ENCODE results near the gene GUCA2B.

The GUCA2B gene

DNA sequence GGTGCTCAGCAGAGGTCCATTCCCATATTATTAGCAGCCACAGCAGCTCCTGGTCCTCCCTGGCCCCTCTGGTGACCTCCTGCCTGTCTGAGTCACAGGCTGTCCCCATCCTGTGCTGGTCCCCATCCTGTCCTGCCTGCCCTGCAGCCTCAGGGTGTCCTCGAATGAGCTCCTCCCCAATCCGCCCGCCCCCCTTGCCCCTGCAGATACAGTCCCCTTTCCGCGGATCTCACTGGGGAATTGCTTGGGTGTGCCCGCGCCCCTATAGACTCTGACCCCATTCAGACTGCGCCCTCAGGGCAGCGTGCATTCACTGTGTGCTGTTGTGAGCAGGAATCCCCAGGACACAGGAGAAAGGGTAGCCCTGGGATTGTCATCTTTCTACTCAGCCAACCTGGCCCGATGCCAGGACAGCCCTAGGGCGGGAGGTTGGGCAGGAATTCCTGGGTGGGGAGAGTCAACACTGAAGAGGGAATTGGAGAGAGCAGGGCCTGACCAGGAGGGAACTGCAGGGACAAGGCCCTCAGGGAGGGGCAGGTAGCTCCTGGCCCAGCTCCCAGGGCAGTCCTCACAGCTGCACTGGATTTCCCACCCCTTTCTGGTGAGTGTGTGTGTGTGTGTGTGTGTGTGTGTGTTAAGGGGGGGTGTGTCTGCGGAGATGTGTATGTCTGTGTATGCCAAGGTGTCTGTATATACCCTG lies 12.5 kb downstream of the GUCA2B start:
- no peak overlapping the region for H3K27ac ChIP-seq (ENCODE audit: insufficient read depth in 1 of 2, low read depth in 1 of 2, low read length in 2 of 2, poor library complexity in 1 of 2, severe bottlenecking in 2 of 2)

DNA sequence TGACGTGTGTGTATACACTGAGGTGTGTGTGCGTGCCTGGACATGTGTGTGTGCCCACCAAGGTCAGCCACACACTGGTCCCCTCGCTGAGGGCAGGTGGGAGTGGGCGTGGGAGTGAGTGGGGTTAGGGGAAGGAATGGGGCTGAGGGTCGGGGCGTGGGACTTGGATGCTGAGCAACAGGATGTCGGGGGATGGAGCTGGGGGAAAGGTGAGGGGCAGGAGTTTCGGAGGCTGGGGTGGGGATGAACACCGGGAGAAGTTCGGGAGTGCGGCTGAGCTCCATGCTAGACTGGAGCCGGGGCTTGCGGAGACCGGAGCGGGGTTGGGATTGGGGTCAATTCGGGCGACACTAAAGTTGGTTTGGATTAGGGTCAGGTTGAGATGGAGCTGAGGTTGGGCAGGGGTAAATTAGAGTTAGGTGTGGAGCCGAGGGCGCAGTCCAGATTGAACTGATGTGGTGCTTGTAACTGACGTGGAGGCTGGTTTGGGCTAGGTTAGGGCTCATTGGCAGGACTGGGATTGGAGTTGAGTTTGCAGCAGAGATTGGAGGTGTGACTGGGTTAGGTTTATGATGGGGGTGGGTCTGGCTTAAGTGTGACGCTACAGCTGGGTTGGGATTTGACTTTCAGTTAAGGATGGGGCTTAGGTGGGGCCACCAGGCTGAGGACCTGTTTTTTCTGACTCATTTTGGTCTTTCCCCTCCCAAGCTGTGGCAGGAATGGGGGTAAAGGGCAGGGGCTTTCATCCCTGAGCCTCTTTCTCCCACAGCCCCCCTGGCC lies 14.6 kb downstream of the GUCA2B start:
- Histone ChIP-seq H3K4me3 (ENCODE audit: control insufficient read depth in 1 of 7, extremely low read depth in 1 of 7, insufficient read depth in 4 of 7, low read depth in 2 of 7, low read length in 6 of 7) (no peak overlapping the region), H3K9me3 (ENCODE audit: control extremely low read depth in 1 of 5, control insufficient read depth in 4 of 5, insufficient read depth in 2 of 5, low read depth in 1 of 5, low read length in 4 of 5) (no peaks in the 10 kb centered on the region), H3K27ac (ENCODE audit: insufficient read depth in 1 of 2, low read depth in 1 of 2, low read length in 2 of 2, poor library complexity in 1 of 2, severe bottlenecking in 2 of 2) (no peak overlapping the region), H3K36me3 (ENCODE audit: control insufficient read depth in 4 of 4, insufficient read depth in 4 of 4, low read length in 3 of 4) (no peaks in the 10 kb centered on the region), H3K4me1 (ENCODE audit: control extremely low read depth in 1 of 4, control insufficient read depth in 4 of 4, insufficient read depth in 4 of 4, low read length in 3 of 4) (peaks cover 0 to 6% (median 2%) of the 10 kb centered on the region in 4 experiments), H3K27me3 (replicated peaks in 2 of 5; ENCODE audit: control insufficient read depth in 4 of 5, insufficient read depth in 5 of 5, low read length in 4 of 5) (no peaks in the 10 kb centered on the region)
- no peak for DNase-seq
- ChIA-PET POLR2A (no interaction called here), CTCF (interaction anchor here (1.1 to 1.2 kb wide), 2 partner anchors 9 to 20 kb away, joined by 3 read pairs; no protein-coding TSS in a partner anchor)
- whole genome bisulfite sequencing (ENCODE audit: insufficient coverage), result 94% methylated on average over 17 of the region's 21 CpGs

More for the DNA sequence above, 12.5 kb downstream of the GUCA2B start:
- Histone ChIP-seq H3K36me3 (ENCODE audit: control insufficient read depth in 4 of 4, insufficient read depth in 4 of 4, low read length in 3 of 4) (no peaks in the 10 kb centered on the region), H3K9me3 (ENCODE audit: control extremely low read depth in 1 of 5, control insufficient read depth in 4 of 5, insufficient read depth in 2 of 5, low read depth in 1 of 5, low read length in 4 of 5) (peaks cover 0 to 7% (median 2%) of the 10 kb centered on the region in 5 experiments), H3K4me1 (ENCODE audit: control extremely low read depth in 1 of 4, control insufficient read depth in 4 of 4, insufficient read depth in 4 of 4, low read length in 3 of 4) (peaks cover 0 to 8% (median 5%) of the 10 kb centered on the region in 4 experiments), H3K4me3 (ENCODE audit: control insufficient read depth in 1 of 7, extremely low read depth in 1 of 7, insufficient read depth in 4 of 7, low read depth in 2 of 7, low read length in 6 of 7) (no peak overlapping the region), H3K27me3 (replicated peaks in 2 of 5; ENCODE audit: control insufficient read depth in 4 of 5, insufficient read depth in 5 of 5, low read length in 4 of 5) (no peaks in the 10 kb centered on the region)
- DNase-seq, result no peak
- 95% methylated on average over 10 of the region's 12 CpGs for WGBS (ENCODE audit: insufficient coverage)
- POLR2A ChIA-PET, result interaction anchor here (0.7 kb wide), 1 partner anchor 574 kb away, joined by 3 read pairs; the partner anchor contains the start of gene CLDN19
- CTCF ChIA-PET, result interaction anchor here (6.6 kb wide), 1 partner anchor 7 kb away, joined by 53 read pairs; no protein-coding TSS in a partner anchor

DNA sequence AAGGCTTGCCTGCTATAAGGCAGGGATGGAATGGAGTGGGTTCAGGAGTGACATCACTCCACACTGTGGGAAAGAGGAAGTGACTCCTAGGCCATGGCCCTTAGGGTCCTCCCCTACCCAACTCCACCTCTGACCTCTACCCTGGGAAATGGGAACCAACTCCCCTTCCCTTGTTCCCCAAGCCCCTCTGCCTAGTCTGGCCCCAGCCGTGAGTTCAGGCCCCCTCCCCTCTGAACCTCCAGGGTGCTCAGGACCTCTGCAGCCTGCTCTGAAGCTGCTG lies 15.1 kb downstream of the GUCA2B start:
- no CpG with 5 or more reads among the region's 1 CpG for whole genome bisulfite sequencing (ENCODE audit: insufficient coverage)
- no peaks in the 10 kb centered on the region for H3K27me3 ChIP-seq (replicated peaks in 2 of 5; ENCODE audit: control insufficient read depth in 4 of 5, insufficient read depth in 5 of 5, low read length in 4 of 5)
- peaks cover 0 to 9% (median 3%) of the 10 kb centered on the region in 4 experiments for H3K4me1 ChIP-seq (ENCODE audit: control extremely low read depth in 1 of 4, control insufficient read depth in 4 of 4, insufficient read depth in 4 of 4, low read length in 3 of 4)
- H3K4me3 ChIP-seq (ENCODE audit: control insufficient read depth in 1 of 7, extremely low read depth in 1 of 7, insufficient read depth in 4 of 7, low read depth in 2 of 7, low read length in 6 of 7), result no peak overlapping the region
- no peak overlapping the region for H3K27ac ChIP-seq (ENCODE audit: insufficient read depth in 1 of 2, low read depth in 1 of 2, low read length in 2 of 2, poor library complexity in 1 of 2, severe bottlenecking in 2 of 2)
- DNase-seq, result no peak
- H3K9me3 ChIP-seq (ENCODE audit: control extremely low read depth in 1 of 5, control insufficient read depth in 4 of 5, insufficient read depth in 2 of 5, low read depth in 1 of 5, low read length in 4 of 5), result no peaks in the 10 kb centered on the region
- ChIA-PET POLR2A (no interaction called here), CTCF (interaction anchor here (1.1 to 1.2 kb wide), 2 partner anchors 9 to 21 kb away, joined by 3 read pairs; no protein-coding TSS in a partner anchor)
- H3K36me3 ChIP-seq (ENCODE audit: control insufficient read depth in 4 of 4, insufficient read depth in 4 of 4, low read length in 3 of 4), result no peaks in the 10 kb centered on the region

DNA sequence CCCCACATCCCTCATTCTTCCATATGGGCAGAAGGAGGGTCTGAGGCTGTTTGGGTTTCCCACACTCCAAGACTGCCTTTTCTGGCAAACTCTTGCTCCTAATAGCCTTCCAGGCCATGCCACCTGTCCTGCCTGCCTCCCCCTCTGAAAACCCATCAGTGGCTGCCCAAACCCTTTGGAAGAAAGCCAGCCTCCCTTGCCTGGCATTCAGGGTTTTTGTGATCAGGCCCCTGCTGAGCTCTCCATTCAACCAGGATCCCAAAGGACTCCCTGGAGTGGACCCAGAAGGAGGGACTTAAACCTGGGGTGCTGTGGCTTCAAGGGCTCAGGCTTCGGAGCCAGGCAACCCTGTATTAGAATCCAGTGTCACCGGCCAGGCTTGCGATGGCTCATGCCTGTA lies 15.6 kb downstream of the GUCA2B start:
- 93% methylated on average over 3 of the region's 3 CpGs for WGBS (ENCODE audit: insufficient coverage)
- H3K27me3 ChIP-seq (replicated peaks in 2 of 5; ENCODE audit: control insufficient read depth in 4 of 5, insufficient read depth in 5 of 5, low read length in 4 of 5), result no peaks in the 10 kb centered on the region
- CTCF ChIA-PET, result interaction anchor here (1.1 to 1.2 kb wide), 2 partner anchors 10 to 21 kb away, joined by 3 read pairs; no protein-coding TSS in a partner anchor
- POLR2A ChIA-PET, result no interaction called here
- no peak for DNase-seq
- H3K27ac ChIP-seq (ENCODE audit: insufficient read depth in 1 of 2, low read depth in 1 of 2, low read length in 2 of 2, poor library complexity in 1 of 2, severe bottlenecking in 2 of 2), result no peak overlapping the region
- no peak overlapping the region for H3K4me3 ChIP-seq (ENCODE audit: control insufficient read depth in 1 of 7, extremely low read depth in 1 of 7, insufficient read depth in 4 of 7, low read depth in 2 of 7, low read length in 6 of 7)
- H3K9me3 ChIP-seq (ENCODE audit: control extremely low read depth in 1 of 5, control insufficient read depth in 4 of 5, insufficient read depth in 2 of 5, low read depth in 1 of 5, low read length in 4 of 5), result no peaks in the 10 kb centered on the region
- H3K4me1 ChIP-seq (ENCODE audit: control extremely low read depth in 1 of 4, control insufficient read depth in 4 of 4, insufficient read depth in 4 of 4, low read length in 3 of 4), result peaks cover 0 to 9% (median 3%) of the 10 kb centered on the region in 4 experiments
- H3K36me3 ChIP-seq (ENCODE audit: control insufficient read depth in 4 of 4, insufficient read depth in 4 of 4, low read length in 3 of 4), result no peaks in the 10 kb centered on the region

DNA sequence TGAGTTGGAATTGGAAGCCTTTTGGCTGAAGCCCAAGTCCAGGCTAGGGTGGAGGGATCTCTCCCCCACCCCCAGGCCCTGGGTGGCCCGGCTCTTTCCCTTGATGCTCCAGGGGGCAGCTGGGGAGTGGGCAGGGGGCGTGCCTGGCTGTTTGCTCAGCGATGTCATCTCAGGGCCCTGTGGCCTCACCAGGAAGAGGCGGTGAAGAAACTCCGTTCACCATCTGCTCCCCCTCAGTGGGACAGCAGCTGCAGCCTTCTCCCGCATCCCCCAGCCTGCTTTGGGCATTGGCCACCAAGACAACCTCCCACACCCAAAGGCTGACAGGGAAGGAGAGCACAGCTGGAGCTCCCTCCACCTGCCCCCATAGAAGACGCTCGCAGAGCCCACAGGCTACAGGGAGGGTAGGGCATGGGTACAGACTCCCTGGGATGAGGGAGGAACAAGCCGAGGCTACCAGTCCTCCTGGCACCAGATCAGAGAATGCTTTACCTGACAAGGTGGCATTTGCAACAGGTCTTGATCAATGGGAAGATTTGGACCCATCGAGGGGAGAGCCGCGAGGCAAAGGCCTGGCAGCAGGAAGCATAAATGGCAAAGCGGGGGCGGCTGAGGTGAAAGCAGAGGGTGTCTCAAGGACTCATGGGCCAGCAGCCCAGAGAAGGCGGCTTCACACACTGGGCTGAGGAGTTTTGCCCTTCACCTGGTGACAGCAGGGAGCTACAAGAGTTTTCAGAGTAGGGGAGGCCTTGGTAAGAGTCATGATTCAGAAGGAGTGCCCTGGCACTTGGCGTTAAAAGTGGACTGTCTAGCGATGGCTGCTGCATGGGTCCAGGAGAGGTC lies 17.8 kb downstream of the GUCA2B start:
- ChIA-PET POLR2A (no interaction called here), CTCF (interaction anchor here (0.6 to 5.3 kb wide), 3 partner anchors 9 to 22 kb away, joined by 3 to 53 read pairs (median 23); partner anchors contain the start of gene GUCA2A)
- H3K4me1 ChIP-seq (ENCODE audit: control extremely low read depth in 1 of 4, control insufficient read depth in 4 of 4, insufficient read depth in 4 of 4, low read length in 3 of 4), result peaks cover 0 to 9% (median 1%) of the 10 kb centered on the region in 4 experiments
- DNase-seq, result no peak
- 88% methylated on average over 13 of the region's 17 CpGs for WGBS (ENCODE audit: insufficient coverage)
- no peak overlapping the region for H3K4me3 ChIP-seq (ENCODE audit: control insufficient read depth in 1 of 7, extremely low read depth in 1 of 7, insufficient read depth in 4 of 7, low read depth in 2 of 7, low read length in 6 of 7)
- H3K27me3 ChIP-seq (replicated peaks in 2 of 5; ENCODE audit: control insufficient read depth in 4 of 5, insufficient read depth in 5 of 5, low read length in 4 of 5), result no peaks in the 10 kb centered on the region
- H3K36me3 ChIP-seq (ENCODE audit: control insufficient read depth in 4 of 4, insufficient read depth in 4 of 4, low read length in 3 of 4), result peaks cover 0 to 3% (median 1%) of the 10 kb centered on the region in 4 experiments
- no peak overlapping the region for H3K27ac ChIP-seq (ENCODE audit: insufficient read depth in 1 of 2, low read depth in 1 of 2, low read length in 2 of 2, poor library complexity in 1 of 2, severe bottlenecking in 2 of 2)
- H3K9me3 ChIP-seq (ENCODE audit: control extremely low read depth in 1 of 5, control insufficient read depth in 4 of 5, insufficient read depth in 2 of 5, low read depth in 1 of 5, low read length in 4 of 5), result no peaks in the 10 kb centered on the region

DNA sequence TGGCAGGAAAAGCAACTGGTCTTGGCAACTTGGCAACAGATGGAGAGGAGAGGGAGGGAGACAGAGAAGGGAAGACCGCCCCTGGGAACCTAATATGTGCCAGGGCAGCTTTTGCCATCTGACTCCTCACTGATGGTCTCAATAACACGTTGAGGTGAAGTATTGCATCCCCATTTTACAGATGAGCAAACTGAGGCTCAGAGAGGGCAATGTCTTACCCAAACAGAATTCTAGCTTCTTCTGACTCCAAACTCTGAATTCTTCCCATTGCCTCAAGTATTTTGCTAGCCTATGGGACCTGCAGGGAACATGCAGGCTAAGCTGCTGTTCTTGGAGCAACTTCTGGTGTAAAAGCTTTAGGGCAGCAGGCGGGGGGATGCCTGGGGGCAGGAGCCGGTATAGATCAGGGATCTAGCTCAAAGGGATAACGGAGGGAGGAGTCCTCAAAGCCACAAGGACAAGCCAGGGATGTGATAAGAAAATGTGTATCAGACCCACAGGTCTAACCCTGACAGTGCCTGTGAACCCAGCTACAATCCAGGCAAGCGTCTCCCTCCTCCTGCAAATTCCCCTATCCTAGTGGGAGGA lies 18.6 kb downstream of the GUCA2B start:
- H3K4me3 ChIP-seq (ENCODE audit: control insufficient read depth in 1 of 7, extremely low read depth in 1 of 7, insufficient read depth in 4 of 7, low read depth in 2 of 7, low read length in 6 of 7), result no peak overlapping the region
- no peak for DNase-seq
- ChIA-PET POLR2A (no interaction called here), CTCF (interaction anchor here (1.1 to 5.3 kb wide), 5 partner anchors 9 to 22 kb away, joined by 3 to 53 read pairs (median 16); partner anchors contain the start of gene GUCA2A)
- no peaks in the 10 kb centered on the region for H3K9me3 ChIP-seq (ENCODE audit: control extremely low read depth in 1 of 5, control insufficient read depth in 4 of 5, insufficient read depth in 2 of 5, low read depth in 1 of 5, low read length in 4 of 5)
- no peaks in the 10 kb centered on the region for H3K27me3 ChIP-seq (replicated peaks in 2 of 5; ENCODE audit: control insufficient read depth in 4 of 5, insufficient read depth in 5 of 5, low read length in 4 of 5)
- 91% methylated on average over 6 of the region's 6 CpGs for WGBS (ENCODE audit: insufficient coverage)
- peaks cover 0 to 9% (median 1%) of the 10 kb centered on the region in 4 experiments for H3K4me1 ChIP-seq (ENCODE audit: control extremely low read depth in 1 of 4, control insufficient read depth in 4 of 4, insufficient read depth in 4 of 4, low read length in 3 of 4)
- H3K27ac ChIP-seq (ENCODE audit: insufficient read depth in 1 of 2, low read depth in 1 of 2, low read length in 2 of 2, poor library complexity in 1 of 2, severe bottlenecking in 2 of 2), result no peak overlapping the region
- H3K36me3 ChIP-seq (ENCODE audit: control insufficient read depth in 4 of 4, insufficient read depth in 4 of 4, low read length in 3 of 4), result peaks cover 0 to 5% (median 1%) of the 10 kb centered on the region in 4 experiments

Measured in common myeloid progenitor, CD34-positive (primary cell).